ENCODE data around the gene CCDC198.

The CCDC198 gene, protein sequence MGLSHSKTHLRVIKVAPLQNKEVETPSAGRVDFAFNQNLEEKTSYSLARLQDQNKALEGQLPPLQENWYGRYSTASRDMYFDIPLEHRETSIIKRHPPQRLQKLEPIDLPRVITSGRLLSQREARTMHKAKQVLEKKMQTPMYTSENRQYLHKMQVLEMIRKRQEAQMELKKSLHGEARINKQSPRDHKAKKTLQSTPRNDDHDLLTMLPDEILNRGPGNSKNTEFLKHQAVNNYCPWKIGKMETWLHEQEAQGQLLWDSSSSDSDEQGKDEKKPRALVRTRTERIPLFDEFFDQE

GRCh38 chr14:57493467-57494181 lies at the start of gene CCDC198:
TSS of gene CCDC198 (minus strand) at chr14:57493857. CDS start at chr14:57493715, 142 bp downstream.
- no peak for DNase-seq

DNA sequence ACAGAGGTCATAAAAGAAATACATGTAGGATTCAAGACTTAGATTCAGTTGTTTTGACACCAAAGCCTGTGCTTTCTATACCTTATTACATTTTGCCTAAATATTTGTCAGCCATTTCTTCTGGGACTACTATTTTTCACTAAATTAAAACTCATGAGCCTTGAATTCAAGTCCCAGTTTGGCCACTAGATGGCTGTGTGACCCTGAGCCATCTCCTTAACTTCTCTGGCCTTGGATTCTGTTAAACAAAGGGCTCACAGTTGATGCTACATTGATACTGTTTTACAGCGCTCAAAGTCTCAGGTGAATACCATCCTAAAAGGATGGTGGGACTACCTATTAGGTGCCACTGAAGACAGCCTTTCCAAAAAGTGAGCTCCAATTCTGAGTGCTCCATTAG lies 39.6 kb upstream of the CCDC198 start:
- DNase-seq = no peak

GRCh38 chr14:57530571-57530970 lies 36.9 kb upstream of the CCDC198 start:
- no peak for DNase-seq

- no peak for DNase-seq
These were observed 33.3 kb upstream of the CCDC198 start for GRCh38 chr14:57526942-57527341.

DNA sequence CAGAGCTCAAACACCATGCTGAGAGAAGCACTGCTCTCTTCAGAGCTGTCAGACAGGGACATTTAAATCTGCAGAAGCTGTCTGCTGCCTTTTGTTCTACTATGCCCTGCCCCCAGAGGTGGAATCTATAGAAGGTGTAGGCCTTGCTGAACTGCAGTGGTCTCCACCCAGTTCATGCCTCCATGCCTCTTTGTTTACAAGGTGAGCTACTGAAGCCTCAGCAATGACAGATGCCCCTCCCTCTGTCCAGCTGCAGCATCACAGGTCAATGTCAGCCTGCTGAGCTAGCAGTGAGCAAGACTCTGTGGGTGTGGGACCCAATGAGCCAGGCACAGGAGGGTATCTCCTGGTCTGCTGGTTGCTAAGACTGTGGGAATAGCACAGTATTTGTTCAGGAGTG lies 25.4 kb upstream of the CCDC198 start:
- no peak for DNase-seq

GRCh38 chr14:57512220-57512619 lies 18.6 kb upstream of the CCDC198 start:
- no peak for DNase-seq

DNA sequence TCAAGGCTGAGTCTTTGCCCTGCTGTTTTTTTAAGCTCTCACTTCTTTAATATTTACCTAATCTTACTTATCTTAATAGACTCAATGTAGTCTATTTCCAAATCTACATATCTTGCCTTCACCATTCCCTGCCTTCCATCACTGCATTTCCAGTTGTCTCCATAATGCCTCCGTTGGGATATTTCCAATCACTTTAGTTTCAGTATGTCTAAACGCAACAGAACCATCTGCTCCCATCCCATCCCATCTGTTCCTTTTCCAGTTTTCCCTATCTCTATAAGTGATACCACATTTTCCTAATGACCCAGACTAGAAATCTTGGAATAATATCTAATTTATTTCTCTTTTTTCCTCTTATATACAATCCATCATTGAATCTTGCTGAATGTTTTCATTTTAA lies 15.1 kb upstream of the CCDC198 start:
- DNase-seq = no peak

DNA sequence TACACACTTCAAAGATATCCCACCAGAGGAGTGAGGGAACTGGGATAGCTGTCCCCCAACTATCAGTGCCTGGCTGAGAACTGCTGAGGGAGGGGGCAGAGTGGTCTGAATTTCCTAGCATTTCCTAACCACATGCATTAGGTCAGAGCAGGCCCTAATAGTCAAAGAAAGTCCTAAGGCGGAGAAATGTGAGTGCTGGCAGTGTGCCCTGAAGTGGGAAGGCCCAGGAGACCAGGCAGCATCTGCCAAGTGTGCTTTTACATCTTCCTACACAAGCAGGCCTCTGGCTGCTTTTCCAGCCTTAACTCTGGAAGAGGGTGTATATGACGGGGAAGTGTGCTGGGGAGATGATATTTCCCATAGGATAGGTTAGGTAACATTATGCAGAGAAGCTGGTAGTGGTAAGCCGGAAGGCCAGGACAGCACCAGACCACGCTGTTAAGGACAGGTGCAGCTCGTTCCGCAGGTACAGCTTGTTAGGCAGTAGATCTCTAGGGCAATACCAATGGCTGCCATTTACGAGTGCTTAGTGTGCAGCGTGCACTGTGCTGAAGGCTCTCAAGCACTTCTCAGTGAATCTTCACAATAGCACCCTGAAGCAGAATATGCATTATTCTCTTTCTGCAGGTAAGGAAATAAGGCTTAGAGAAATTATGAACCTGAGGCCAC lies 9.1 kb upstream of the CCDC198 start:
- no peak for DNase-seq

- DNase-seq = no peak
These were observed 7.4 kb upstream of the CCDC198 start for GRCh38 chr14:57501039-57501557.

DNA sequence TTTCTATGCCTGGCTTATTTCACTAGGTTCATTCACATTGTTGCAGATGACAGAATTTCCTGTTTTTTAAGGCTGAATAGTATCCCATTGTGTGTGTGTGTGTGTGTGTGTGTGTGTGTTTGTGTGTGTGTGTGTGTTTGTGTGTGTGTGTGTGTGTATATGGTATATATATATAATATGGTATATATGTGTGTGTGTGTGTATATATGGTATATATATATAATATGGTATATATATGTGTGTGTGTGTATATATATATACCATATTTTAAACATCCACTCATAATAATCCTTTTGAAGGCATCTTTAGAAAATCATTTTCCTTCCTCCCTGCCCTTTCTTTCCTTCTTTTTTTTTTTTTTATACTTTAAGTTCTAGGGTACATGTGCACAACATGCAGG lies 5.0 kb upstream of the CCDC198 start:
- DNase-seq = no peak

DNA sequence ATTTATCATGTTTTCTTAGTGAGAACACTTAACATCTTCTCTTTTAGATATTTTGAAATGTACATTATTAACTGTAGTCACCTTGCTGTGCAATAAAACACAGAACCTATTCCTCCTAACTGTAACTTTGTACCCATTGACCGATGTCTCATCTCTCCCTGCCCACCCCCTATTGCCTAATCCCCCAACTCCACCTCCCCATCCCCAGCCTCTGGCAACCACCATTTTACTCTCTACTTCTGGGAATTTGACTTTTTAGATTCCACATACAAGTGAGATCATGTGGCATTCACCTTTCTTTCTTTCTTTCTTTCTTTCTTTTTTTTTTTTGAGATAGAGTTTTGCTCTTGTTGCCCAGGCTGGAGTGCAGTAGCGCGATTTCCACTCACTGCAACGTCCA lies 4.4 kb upstream of the CCDC198 start:
- DNase-seq = no peak

GRCh38 chr14:57495416-57495815 lies 1.8 kb upstream of the CCDC198 start:
- DNase-seq = no peak

DNA sequence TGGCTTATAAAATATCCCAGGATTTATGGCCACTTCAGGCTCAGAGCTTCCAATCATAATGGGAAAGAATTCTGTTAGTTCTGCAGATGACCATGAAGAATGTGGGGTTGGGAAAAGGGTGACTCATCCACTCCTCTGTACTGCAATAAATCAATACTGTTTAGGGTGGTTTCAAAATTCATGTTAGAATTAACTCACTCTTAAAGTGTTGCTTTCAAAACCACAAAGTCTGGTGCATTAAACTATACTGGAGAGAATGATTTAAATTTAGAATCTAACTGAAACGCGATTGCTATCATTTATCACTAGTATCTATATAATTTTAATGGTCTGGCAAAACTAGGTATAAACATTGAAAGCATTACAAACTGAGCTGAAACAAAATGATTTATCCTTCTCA lies 798 bp downstream of the CCDC198 start:
- DNase-seq = no peak

- DNase-seq = no peak
These were observed 2.0 kb downstream of the CCDC198 start for GRCh38 chr14:57491640-57492039.

DNA sequence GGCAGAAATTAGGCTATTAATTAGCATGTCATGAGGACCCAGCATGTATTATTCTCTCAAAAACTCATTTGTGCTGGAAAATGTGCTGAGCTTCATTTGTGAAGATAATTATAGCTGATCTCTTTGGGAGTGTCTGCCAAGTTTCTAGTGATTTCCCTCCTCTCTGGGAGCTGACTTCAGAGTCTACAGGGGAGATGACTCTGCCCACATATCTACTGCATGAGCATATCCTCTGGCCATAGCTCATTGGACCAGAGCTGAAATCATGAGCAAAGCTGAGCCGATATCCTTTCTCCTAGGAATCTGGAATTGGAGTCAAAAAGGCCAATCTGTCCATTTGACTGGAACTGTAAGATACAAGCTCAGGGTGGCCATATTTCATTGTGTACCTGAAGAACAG lies 5.9 kb downstream of the CCDC198 start:
- DNase-seq = no peak

GRCh38 chr14:57486767-57487379 lies 6.8 kb downstream of the CCDC198 start:
- DNase-seq = no peak

DNA sequence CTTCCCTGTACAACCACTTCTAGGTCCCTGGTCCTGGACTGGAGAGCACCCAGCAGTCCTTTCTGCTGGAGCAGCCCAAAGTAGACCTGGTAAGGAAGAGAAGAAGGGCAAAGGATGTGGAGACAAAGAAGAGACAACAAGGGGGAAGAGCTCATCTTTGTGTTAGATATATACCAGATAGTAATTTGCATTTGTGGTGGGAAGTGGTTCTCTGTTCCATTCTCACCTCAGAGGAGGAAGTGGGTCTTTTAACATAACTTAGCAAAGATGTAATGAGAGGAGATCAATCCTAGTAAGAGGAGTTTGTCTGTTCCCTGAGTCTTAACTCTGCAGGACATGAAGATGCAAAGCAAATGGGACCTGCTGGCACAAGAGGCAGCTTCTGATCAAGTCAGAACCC lies 8.0 kb downstream of the CCDC198 start:
- DNase-seq = no peak

DNA sequence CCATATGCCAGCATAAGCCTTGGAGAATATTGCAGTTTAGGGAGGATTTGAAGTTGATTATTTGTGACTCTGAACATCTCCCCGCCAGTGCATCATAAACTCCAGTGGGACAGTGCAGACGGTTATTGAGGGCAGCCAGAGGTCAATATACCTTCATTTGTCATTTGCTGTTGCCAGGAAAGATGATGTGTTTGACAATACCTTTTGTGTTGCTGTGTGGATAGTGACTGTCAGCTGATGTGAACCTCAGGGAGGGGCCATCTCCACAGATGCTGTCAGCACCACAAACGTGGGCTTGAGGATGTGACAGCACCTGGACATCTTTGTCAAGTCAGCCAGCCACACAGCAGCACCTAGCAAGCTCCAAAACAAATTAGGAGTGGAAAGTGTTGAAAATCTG lies 11.5 kb downstream of the CCDC198 start:
- no peak for DNase-seq

DNA sequence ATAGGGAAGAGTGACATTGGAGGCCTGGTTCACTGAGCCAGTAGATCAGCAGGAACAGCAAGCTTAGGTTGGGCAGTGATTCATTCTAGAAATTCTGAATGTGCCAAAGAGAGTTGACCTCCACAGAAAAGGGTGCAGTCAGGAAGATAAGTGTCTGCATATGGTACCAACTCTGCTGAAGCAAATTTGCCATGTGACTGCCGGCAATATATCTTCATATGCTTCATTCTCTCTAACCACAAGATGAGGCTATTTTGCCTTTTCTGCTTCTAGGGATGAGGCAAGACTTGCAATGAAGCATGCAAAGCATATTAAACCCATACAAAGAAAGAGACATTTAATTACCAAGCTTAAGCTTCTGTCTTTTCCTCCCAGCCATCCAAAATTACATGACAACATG lies 13.6 kb downstream of the CCDC198 start:
- DNase-seq = no peak

GRCh38 chr14:57479197-57479596 lies 14.5 kb downstream of the CCDC198 start:
- no peak for DNase-seq

- DNase-seq = no peak
These were observed 15.6 kb downstream of the CCDC198 start for GRCh38 chr14:57478050-57478449.

- no peak for DNase-seq
These were observed 22.7 kb downstream of the CCDC198 start for GRCh38 chr14:57470909-57471308.

GRCh38 chr14:57464008-57464730 lies 29.5 kb downstream of the CCDC198 start:
- DNase-seq = no peak

Measured in activated effector memory CD4-positive, alpha-beta T cell treated with anti-CD3 and anti-CD28 coated beads, Interleukin-2, amount 50 U/mL, for 16 hours (primary cell).